HEK293T (cell line): ENCODE data around the gene HSD11B1.

Experiments
- CTCF ChIA-PET: fragments of 350-600 bp; formaldehyde crosslinking; extraction: SDS; loops from one replicate; lab custom pipeline; 2021; ENCODE audit warnings: antibody characterized with exemption, inconsistent platforms; lab: Yijun Ruan, JAX
- POLR2A ChIA-PET: fragments of 350-600 bp; formaldehyde crosslinking; extraction: SDS; loops from one replicate; lab custom pipeline; 2020; ENCODE audit warnings: antibody characterized with exemption, inconsistent platforms; lab: Yijun Ruan, JAX
- DNase-seq: peaks from one replicate; pipeline ENCODE4 v3.0.0; 2012; ENCODE audit warnings: mixed read lengths; ENCODE audit errors: extremely low spot score
- ARNT ChIP-seq: fragments of 450-650 bp; IDR thresholded peaks from 2 replicates; pipeline ENCODE4 v1.6.1; 2017; ENCODE audit warnings: mild to moderate bottlenecking
- BHLHE40 ChIP-seq: fragments of 450-650 bp; IDR thresholded peaks from 2 replicates; pipeline ENCODE4 v1.6.1; 2016; ENCODE audit warnings: mild to moderate bottlenecking, moderate library complexity, borderline replicate concordance
- CTBP1 ChIP-seq: fragments of 450-650 bp; IDR thresholded peaks from 2 replicates; pipeline ENCODE4 v1.6.1; 2016; ENCODE audit warnings: borderline replicate concordance
- ELF4 ChIP-seq: fragments of 450-650 bp; IDR thresholded peaks from 2 replicates; pipeline ENCODE4 v1.6.1; 2017; ENCODE audit warnings: antibody characterized with exemption
- FOXA1 ChIP-seq: fragments of 450-650 bp; IDR thresholded peaks from 2 replicates; pipeline ENCODE4 v1.6.1; 2016; ENCODE audit warnings: mild to moderate bottlenecking
- FOXK2 ChIP-seq: fragments of 450-650 bp; IDR thresholded peaks from 2 replicates; pipeline ENCODE4 v1.6.1; 2016; ENCODE audit warnings: mild to moderate bottlenecking
- FOXM1 ChIP-seq: fragments of 450-650 bp; IDR thresholded peaks from 2 replicates; pipeline ENCODE4 v1.6.1; 2017; ENCODE audit warnings: mild to moderate bottlenecking, borderline replicate concordance
- HDGF ChIP-seq: fragments of 450-650 bp; IDR thresholded peaks from 2 replicates; pipeline ENCODE4 v1.6.1; 2017; ENCODE audit warnings: antibody characterized with exemption, borderline replicate concordance
- L3MBTL2 ChIP-seq: fragments of 450-650 bp; conservative IDR thresholded peaks from 2 replicates; pipeline ENCODE4 v1.6.1; 2016; ENCODE audit warnings: mild to moderate bottlenecking
- LEF1 ChIP-seq: fragments of 450-650 bp; IDR thresholded peaks from 2 replicates; pipeline ENCODE4 v1.6.1; 2017; ENCODE audit warnings: mild to moderate bottlenecking, borderline replicate concordance
- NFRKB ChIP-seq: fragments of 450-650 bp; IDR thresholded peaks from 2 replicates; pipeline ENCODE4 v1.6.1; 2016; ENCODE audit warnings: mild to moderate bottlenecking, moderate library complexity
- SP1 ChIP-seq: fragments of 450-650 bp; IDR thresholded peaks from 2 replicates; pipeline ENCODE4 v1.6.1; 2017
- SUZ12 ChIP-seq: fragments of 450-650 bp; IDR thresholded peaks from 2 replicates; pipeline ENCODE4 v1.6.1; 2016; ENCODE audit warnings: mild to moderate bottlenecking
- TARDBP ChIP-seq: fragments of 450-650 bp; IDR thresholded peaks from 2 replicates; pipeline ENCODE4 v1.6.1; 2016
- ZNF384 ChIP-seq: fragments of 450-650 bp; IDR thresholded peaks from 2 replicates; pipeline ENCODE4 v1.6.1; 2016
- TF ChIP-seq, protein P1 (sequence below): fragments of 450-650 bp; IDR thresholded peaks from 2 replicates; pipeline ENCODE4 v1.6.1; 2016

Gene HSD11B1

DNA sequence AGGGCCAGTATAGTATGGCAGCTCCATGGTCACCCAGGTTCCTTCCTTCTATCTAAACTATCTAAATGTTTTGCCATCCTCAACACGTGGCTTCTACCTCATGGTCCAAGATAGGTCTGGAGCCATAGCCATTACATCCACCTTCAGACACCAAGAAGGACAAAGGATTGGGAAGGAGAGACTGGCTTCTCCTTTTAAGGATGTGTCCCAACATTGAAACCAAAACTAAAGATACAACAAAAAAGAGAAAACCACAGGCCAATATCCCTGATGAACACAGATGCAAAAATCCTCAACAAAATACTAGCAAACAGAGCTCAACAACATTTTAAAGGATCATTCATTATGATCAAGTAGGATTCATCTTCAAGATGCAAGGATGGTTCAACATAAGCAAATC, 24.8 kb downstream of the HSD11B1 start:
- CTCF ChIA-PET = no interaction called here
- DNase-seq = no peak
- POLR2A ChIA-PET = no interaction called here
- TF ChIP-seq NFRKB (no peak), FOXK2 (no peak), SP1 (no peak), FOXM1 (no peak), L3MBTL2 (no peak), ZNF384 (no peak), BHLHE40 (no peak), CTBP1 (no peak), FOXA1 (no peak), LEF1 (no peak), ELF4 (no peak), ARNT (no peak), TARDBP (no peak)

DNA sequence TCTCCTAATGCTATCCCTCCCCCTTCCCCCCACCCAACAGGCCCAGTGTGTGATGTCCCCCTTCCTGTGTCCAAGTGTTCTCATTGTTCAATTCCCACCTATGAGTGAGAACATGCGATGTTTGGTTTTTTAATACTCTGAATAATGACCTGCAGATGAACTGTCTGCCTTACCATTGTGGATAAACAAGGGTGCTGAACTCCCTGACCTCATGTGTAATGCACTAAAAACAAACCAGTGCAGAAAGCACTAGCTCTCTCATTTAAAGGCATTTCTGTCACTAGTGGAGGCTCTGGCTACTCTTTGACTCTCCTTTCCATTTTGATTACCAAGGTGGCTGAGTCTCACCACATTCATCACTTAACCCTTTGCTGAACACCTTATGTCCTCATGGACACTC, 28.1 kb downstream of the HSD11B1 start:
- POLR2A ChIA-PET = no interaction called here
- DNase-seq = no peak
- no peak for TF ChIP-seq TARDBP
- no peak for TF ChIP-seq SUZ12
- no peak for TF ChIP-seq SP1
- TF ChIP-seq FOXA1 = no peak
- TF ChIP-seq NFRKB = no peak
- no peak for TF ChIP-seq ELF4
- no peak for TF ChIP-seq BHLHE40
- TF ChIP-seq FOXK2 = no peak
- no peak for TF ChIP-seq ARNT
- no peak for TF ChIP-seq LEF1
- TF ChIP-seq, protein P1, sequence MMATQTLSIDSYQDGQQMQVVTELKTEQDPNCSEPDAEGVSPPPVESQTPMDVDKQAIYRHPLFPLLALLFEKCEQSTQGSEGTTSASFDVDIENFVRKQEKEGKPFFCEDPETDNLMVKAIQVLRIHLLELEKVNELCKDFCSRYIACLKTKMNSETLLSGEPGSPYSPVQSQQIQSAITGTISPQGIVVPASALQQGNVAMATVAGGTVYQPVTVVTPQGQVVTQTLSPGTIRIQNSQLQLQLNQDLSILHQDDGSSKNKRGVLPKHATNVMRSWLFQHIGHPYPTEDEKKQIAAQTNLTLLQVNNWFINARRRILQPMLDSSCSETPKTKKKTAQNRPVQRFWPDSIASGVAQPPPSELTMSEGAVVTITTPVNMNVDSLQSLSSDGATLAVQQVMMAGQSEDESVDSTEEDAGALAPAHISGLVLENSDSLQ = no peak
- no peak for TF ChIP-seq L3MBTL2
- no peak for TF ChIP-seq FOXM1
- no peak for TF ChIP-seq CTBP1
- no peak for TF ChIP-seq HDGF
- no peak for TF ChIP-seq ZNF384
- CTCF ChIA-PET = no interaction called here

DNA sequence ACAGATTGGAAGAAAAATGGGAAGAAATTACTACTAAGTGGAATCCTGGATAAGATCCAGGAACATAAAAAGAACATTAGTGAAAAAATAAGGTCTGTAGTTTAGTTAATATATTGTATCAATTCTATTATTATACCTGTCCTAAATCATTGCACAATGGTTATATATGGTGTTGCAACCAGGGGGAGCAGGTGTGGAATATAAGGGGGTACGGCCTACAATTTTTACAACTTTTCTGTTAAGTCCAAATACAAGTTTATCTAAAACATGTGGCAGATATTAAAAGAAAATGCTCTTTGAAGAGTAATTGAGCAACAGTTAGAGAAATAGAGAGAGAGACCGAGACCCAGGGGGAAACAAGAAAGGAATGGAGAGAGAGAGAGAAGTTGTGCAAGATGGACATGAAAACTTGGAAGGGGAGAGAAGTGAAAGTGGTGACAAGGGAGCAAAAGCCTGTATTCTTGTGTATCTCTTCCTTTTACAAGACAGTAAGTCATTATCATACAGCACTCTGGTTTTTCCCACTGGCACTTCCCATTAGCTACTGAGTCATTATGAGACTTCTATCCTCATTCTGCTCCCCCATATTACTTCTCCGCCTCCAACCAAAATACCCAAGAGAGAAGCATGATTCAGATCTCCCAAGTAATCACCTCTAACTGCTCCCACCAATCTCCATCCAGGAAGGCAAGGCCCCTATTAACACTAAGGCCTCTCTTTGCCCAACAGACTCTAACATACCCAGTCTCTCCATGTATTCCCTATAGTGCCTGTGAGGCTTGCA, 29.0 kb downstream of the HSD11B1 start:
- CTCF ChIA-PET = no interaction called here
- POLR2A ChIA-PET = no interaction called here

DNA sequence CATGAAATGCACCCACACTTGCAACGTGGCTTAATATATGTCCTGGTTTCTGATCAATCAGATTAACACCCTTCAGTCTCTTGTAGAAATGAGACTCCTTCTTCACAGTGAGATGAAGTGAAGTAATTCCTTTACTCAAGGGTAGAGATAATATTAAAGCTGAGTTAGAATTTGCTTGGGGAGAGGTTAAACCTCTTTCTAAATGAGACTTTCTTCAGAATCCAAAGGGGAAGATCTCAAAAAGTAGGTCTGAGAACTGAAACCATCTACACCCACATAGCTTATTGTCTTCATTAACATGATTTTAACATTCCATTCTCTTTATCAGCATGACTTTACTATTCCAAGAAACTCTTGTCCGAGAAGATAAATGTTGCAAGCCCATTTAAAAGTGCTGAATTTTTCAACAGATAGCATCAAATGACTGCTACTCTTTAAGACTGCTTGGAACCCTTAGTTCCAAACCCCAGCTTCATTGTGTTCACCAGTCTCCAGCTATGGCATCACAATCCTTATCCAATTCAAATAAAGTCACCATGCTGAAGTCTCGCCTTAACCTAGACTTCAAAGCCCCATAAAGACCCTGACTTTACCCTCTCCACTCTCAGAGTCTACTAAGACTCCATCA, 32.0 kb downstream of the HSD11B1 start:
- no peak for DNase-seq
- CTCF ChIA-PET = interaction anchor here (0.6 kb wide), 1 partner anchor 70 kb away, joined by 9 read pairs; no protein-coding TSS in a partner anchor
- POLR2A ChIA-PET = no interaction called here
- no peak for TF ChIP-seq L3MBTL2
- TF ChIP-seq, protein P1 = no peak
- TF ChIP-seq CTBP1 = no peak
- no peak for TF ChIP-seq ZNF384
- no peak for TF ChIP-seq FOXK2
- TF ChIP-seq SP1 = no peak
- TF ChIP-seq BHLHE40 = no peak
- no peak for TF ChIP-seq FOXM1
- TF ChIP-seq ELF4 = no peak
- TF ChIP-seq TARDBP = no peak

More for the DNA sequence above, 29.0 kb downstream of the HSD11B1 start:
- DNase-seq = no peak
- TF ChIP-seq ARNT = no peak
- no peak for TF ChIP-seq L3MBTL2
- no peak for TF ChIP-seq ELF4
- no peak for TF ChIP-seq HDGF
- no peak for TF ChIP-seq FOXA1
- TF ChIP-seq ZNF384 = no peak
- TF ChIP-seq SUZ12 = no peak
- TF ChIP-seq CTBP1 = no peak
- no peak for TF ChIP-seq FOXM1
- no peak for TF ChIP-seq BHLHE40

DNA sequence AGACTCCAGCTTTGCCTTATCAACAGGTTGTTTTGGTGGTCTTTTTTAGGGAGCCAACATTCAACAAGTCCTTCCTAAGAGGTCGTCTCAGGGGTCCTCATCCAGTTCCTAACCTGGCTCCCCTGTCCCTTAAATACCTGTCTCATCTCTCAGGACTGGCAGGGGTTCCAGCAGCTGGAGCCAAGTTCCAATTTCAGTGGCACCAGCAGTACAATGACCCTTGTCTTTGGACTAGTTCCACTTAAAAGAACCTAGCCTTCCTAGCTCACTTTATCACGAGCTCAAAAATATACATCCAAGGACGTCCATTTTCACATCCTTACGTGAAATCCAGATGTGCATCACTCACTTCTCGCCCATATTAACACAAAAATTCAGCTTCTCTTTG, 32.5 kb downstream of the HSD11B1 start:
- no peak for TF ChIP-seq FOXA1
- no peak for TF ChIP-seq SUZ12
- POLR2A ChIA-PET = no interaction called here
- CTCF ChIA-PET = interaction anchor here (0.6 kb wide), 2 partner anchors 70 to 1909 kb away, joined by 3 to 9 read pairs; no protein-coding TSS in a partner anchor
- DNase-seq = no peak

DNA sequence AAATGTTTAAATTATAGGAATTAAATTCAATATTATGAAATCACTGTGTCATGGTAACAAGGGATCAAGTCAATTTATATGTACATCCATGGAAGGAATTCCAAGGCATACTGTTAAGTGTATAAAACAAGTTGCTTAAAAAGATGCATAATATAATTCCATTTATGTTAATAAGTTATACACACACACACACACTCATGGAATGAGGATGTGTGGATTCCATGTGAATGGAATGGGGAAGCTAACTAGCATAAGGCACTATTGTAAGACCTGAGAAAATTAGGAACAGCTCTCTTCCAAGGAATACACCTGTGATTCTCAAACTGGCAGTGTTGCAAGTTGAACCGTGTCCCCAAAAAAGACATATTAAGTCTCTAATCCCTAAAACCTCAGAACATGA, 33.6 kb downstream of the HSD11B1 start:
- ChIA-PET CTCF (no interaction called here), POLR2A (no interaction called here)
- no peak for DNase-seq
- no peak for TF ChIP-seq L3MBTL2
- TF ChIP-seq, protein P1 = no peak
- TF ChIP-seq TARDBP = no peak
- TF ChIP-seq SP1 = no peak
- TF ChIP-seq BHLHE40 = no peak
